Keratinocyte (primary cell): ENCODE data around the gene KCNJ15. TPM values are rescaled to one million over a fixed set of nuclear protein-coding genes. Genes with fewer than 3 reads are reported as not detected.

Source experiments
- DNase-seq: peaks from one replicate; pipeline ENCODE4 v3.0.0-alpha.2; 2011; ENCODE audit warnings: low read depth, missing footprints, low spot score
- FAIRE-seq: peaks from 2 replicates; lab custom pipeline; 2011; peaks lifted over from hg19 to GRCh38; lab: Jason Lieb, UNC
- H2AFZ ChIP-seq: 2 replicates; pipeline ENCODE4 v1.6.0; 2012; ENCODE audit warnings: low read length, control low read depth, inconsistent platforms; ENCODE audit not compliant: control insufficient read depth
- H3K27ac ChIP-seq: 2 replicates; pipeline ENCODE4 v1.5.1; 2011; ENCODE audit warnings: low read length; ENCODE audit not compliant: control insufficient read depth, insufficient read depth
- H3K27me3 ChIP-seq: 3 replicates; pipeline ENCODE4 v1.6.0; 2011; ENCODE audit warnings: low read length; ENCODE audit not compliant: control insufficient read depth, insufficient read depth; ENCODE audit errors: extremely low read depth
- H3K36me3 ChIP-seq, 2 experiments: 2 replicates in 1 of 2; 3 replicates in 1 of 2; pipeline ENCODE4 v1.5.1; 2011; ENCODE audit warnings: low read length in 2 of 2, mild to moderate bottlenecking in 1 of 2; ENCODE audit not compliant: control insufficient read depth in 2 of 2, insufficient read depth in 2 of 2; ENCODE audit errors: extremely low read depth in 1 of 2
- H3K4me1 ChIP-seq: 3 replicates; pipeline ENCODE4 v1.5.1; 2011; ENCODE audit warnings: low read length; ENCODE audit not compliant: control insufficient read depth, insufficient read depth; ENCODE audit errors: extremely low read depth
- H3K4me2 ChIP-seq: 3 replicates; pipeline ENCODE4 v1.6.0; 2011; ENCODE audit warnings: low read depth, low read length; ENCODE audit not compliant: control insufficient read depth, insufficient read depth; ENCODE audit errors: extremely low read depth
- H3K4me3 ChIP-seq, 3 experiments: fragments of 200-600 bp in 1 of 3; sonication (generic) in 1 of 3; 2 replicates in 2 of 3; 3 replicates in 1 of 3; pipeline ENCODE4 v1.5.1; 2011 to 2016; ENCODE audit warnings: low read length in 3 of 3, mild to moderate bottlenecking in 3 of 3, control low read depth in 2 of 3, inconsistent platforms in 1 of 3, low read depth in 1 of 3, mixed read lengths in 1 of 3, mixed run types in 1 of 3, moderate library complexity in 1 of 3; ENCODE audit not compliant: control insufficient read depth in 2 of 3, insufficient read depth in 2 of 3; ENCODE audit errors: extremely low read depth in 1 of 3
- H3K79me2 ChIP-seq: 2 replicates; pipeline ENCODE4 v1.6.0; 2012; ENCODE audit warnings: low read length; ENCODE audit not compliant: control insufficient read depth, insufficient read depth
- H3K9ac ChIP-seq: 3 replicates; pipeline ENCODE4 v1.6.0; 2011; ENCODE audit warnings: low read length; ENCODE audit not compliant: control insufficient read depth, insufficient read depth; ENCODE audit errors: extremely low read depth
- H3K9me1 ChIP-seq: 3 replicates; pipeline ENCODE4 v1.6.0; 2011; ENCODE audit warnings: low read length; ENCODE audit not compliant: control insufficient read depth, insufficient read depth; ENCODE audit errors: extremely low read depth
- H3K9me3 ChIP-seq: 2 replicates; pipeline ENCODE4 v1.5.1; 2012; ENCODE audit warnings: low read depth, low read length; ENCODE audit not compliant: control insufficient read depth
- H4K20me1 ChIP-seq: 3 replicates; pipeline ENCODE4 v1.6.0; 2011; ENCODE audit warnings: low read length; ENCODE audit not compliant: control insufficient read depth, insufficient read depth; ENCODE audit errors: extremely low read depth
- EZH2 ChIP-seq: IDR thresholded peaks from one replicate; pipeline ENCODE4 v1.6.1; 2012; ENCODE audit warnings: inconsistent platforms, mild to moderate bottlenecking, low read length, moderate library complexity
- dilution Hi-C: fragments of 300-500 bp; cut with MboI; formaldehyde crosslinking; loops from one replicate; pipeline ENCODE4 v1.7.0; 2020; ENCODE audit warnings: low sequenced_read_pairs; ENCODE audit not compliant: extremely low pct_ligation_motif_present
- polyA plus RNA-seq, 5 experiments: library from polyadenylated mRNA; depleted of rRNA in 3 of 5; stranded (reverse) in 3 of 5; stranded (forward) in 1 of 5; unstranded in 1 of 5; fragments of >200 nt; gene quantifications; 1 replicate in 1 of 5; 2 replicates in 3 of 5; 3 replicates in 1 of 5; pipeline versions ENCODE4 v1.2.1 to v1.2.3, GENCODE V29; 2011 to 2012; ENCODE audit warnings: missing spikeins in 2 of 5, low read depth in 1 of 5, low replicate concordance in 1 of 5
- TF ChIP-seq, protein P1 (sequence below), 3 experiments: IDR thresholded peaks in 1 of 3; conservative IDR thresholded peaks in 1 of 3; optimal IDR thresholded peaks in 1 of 3; 2 replicates in 2 of 3; 3 replicates in 1 of 3; pipeline versions ENCODE3 to v1.5.1; 2011; ENCODE audit warnings: low read length in 3 of 3, mild to moderate bottlenecking in 3 of 3, moderate library complexity in 2 of 3, control low read depth in 1 of 3, inconsistent platforms in 1 of 3; ENCODE audit not compliant: insufficient read depth in 2 of 3; ENCODE audit errors: extremely low read depth in 1 of 3

KCNJ15 gene
- polyA plus RNA-seq, 1 donor (not counting 4 experiments of a cell fraction or from before 2014, with no cell fraction given) = 76.3 TPM

- FAIRE-seq = no peak
- H3K36me3 ChIP-seq = no peaks in the 10 kb centered on the region
- TF ChIP-seq EZH2 = no peak
- TF ChIP-seq, protein P1, sequence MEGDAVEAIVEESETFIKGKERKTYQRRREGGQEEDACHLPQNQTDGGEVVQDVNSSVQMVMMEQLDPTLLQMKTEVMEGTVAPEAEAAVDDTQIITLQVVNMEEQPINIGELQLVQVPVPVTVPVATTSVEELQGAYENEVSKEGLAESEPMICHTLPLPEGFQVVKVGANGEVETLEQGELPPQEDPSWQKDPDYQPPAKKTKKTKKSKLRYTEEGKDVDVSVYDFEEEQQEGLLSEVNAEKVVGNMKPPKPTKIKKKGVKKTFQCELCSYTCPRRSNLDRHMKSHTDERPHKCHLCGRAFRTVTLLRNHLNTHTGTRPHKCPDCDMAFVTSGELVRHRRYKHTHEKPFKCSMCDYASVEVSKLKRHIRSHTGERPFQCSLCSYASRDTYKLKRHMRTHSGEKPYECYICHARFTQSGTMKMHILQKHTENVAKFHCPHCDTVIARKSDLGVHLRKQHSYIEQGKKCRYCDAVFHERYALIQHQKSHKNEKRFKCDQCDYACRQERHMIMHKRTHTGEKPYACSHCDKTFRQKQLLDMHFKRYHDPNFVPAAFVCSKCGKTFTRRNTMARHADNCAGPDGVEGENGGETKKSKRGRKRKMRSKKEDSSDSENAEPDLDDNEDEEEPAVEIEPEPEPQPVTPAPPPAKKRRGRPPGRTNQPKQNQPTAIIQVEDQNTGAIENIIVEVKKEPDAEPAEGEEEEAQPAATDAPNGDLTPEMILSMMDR (optimal IDR thresholded peaks at IDR 0.05 in 1 of 3, IDR thresholded peaks at IDR 0.05 in 1 of 3, conservative IDR thresholded peaks at IDR 0.05 in 1 of 3; ENCODE audit: extremely low read depth in 1 of 3, insufficient read depth in 2 of 3, low read length in 3 of 3) = no peak
- no peaks in the 10 kb centered on the region for H3K9me1 ChIP-seq
- H3K27ac ChIP-seq = no peak overlapping the region
- H3K4me1 ChIP-seq = peaks cover 13% of the 10 kb centered on the region
- DNase-seq = no peak
- H3K27me3 ChIP-seq = no peaks in the 10 kb centered on the region
- no peak overlapping the region for H3K9ac ChIP-seq
- dilution Hi-C loops = no loop called here
- no peaks in the 10 kb centered on the region for H3K79me2 ChIP-seq
- H2AFZ ChIP-seq = no peak overlapping the region
- H4K20me1 ChIP-seq = no peaks in the 10 kb centered on the region
- no peaks in the 10 kb centered on the region for H3K9me3 ChIP-seq
- H3K4me3 ChIP-seq = no peak overlapping the region
- H3K4me2 ChIP-seq = no peak overlapping the region
These were observed 83.3 kb downstream of the KCNJ15 start for GRCh38 chr21:38340131-38340530.

- Histone ChIP-seq H3K9me3 (no peaks in the 10 kb centered on the region), H3K9ac (no peak overlapping the region), H4K20me1 (no peaks in the 10 kb centered on the region), H3K4me2 (no peak overlapping the region), H3K9me1 (no peaks in the 10 kb centered on the region), H3K36me3 (no peaks in the 10 kb centered on the region), H3K27me3 (no peaks in the 10 kb centered on the region), H2AFZ (no peak overlapping the region), H3K4me1 (peaks cover 17% of the 10 kb centered on the region), H3K4me3 (no peak overlapping the region), H3K27ac (no peak overlapping the region), H3K79me2 (no peaks in the 10 kb centered on the region)
- dilution Hi-C loops = no loop called here
- TF ChIP-seq, protein P1 (optimal IDR thresholded peaks at IDR 0.05 in 1 of 3, IDR thresholded peaks at IDR 0.05 in 1 of 3, conservative IDR thresholded peaks at IDR 0.05 in 1 of 3; ENCODE audit: extremely low read depth in 1 of 3, insufficient read depth in 2 of 3, low read length in 3 of 3) = no peak
- no peak for TF ChIP-seq EZH2
- no peak for FAIRE-seq
- DNase-seq = no peak
These were observed 84.8 kb downstream of the KCNJ15 start for GRCh38 chr21:38341546-38342012.
